OCI-LY1 (cell line): ENCODE data around the gene OIT3.

Experiments
- H2AFZ ChIP-seq: fragments of 200-600 bp; sonication (generic), shearing (Covaris generic); 2 replicates; pipeline ENCODE4 v1.6.0; 2014; ENCODE audit warnings: antibody characterized with exemption, mild to moderate bottlenecking, low read length
- H3F3A ChIP-seq: fragments of 200-600 bp; sonication (generic), shearing (Covaris generic); 2 replicates; pipeline ENCODE4 v1.6.0; 2014; ENCODE audit warnings: mild to moderate bottlenecking, antibody characterized with exemption, low read length, moderate library complexity; ENCODE audit not compliant: insufficient read depth
- H3K27ac ChIP-seq: fragments of 200-600 bp; sonication (generic); 2 replicates; pipeline ENCODE4 v1.5.1; 2014; ENCODE audit warnings: low read length, mixed run types, mild to moderate bottlenecking, low read depth; ENCODE audit not compliant: poor library complexity, severe bottlenecking
- H3K27me3 ChIP-seq: fragments of 200-600 bp; sonication (generic); 2 replicates; pipeline ENCODE4 v1.6.0; 2014; ENCODE audit warnings: antibody characterized with exemption, mild to moderate bottlenecking, low read length, moderate library complexity; ENCODE audit not compliant: insufficient read depth
- H3K36me3 ChIP-seq: fragments of 200-600 bp; sonication (generic); 2 replicates; pipeline ENCODE4 v1.6.1; 2014; ENCODE audit warnings: mild to moderate bottlenecking, antibody characterized with exemption, low read length, moderate library complexity, mixed read lengths; ENCODE audit not compliant: insufficient read depth
- H3K4me1 ChIP-seq: fragments of 200-600 bp; sonication (generic); 2 replicates; pipeline ENCODE4 v1.5.1; 2014; ENCODE audit warnings: mild to moderate bottlenecking, low read length, moderate library complexity; ENCODE audit not compliant: insufficient read depth, severe bottlenecking
- H3K4me2 ChIP-seq: fragments of 200-600 bp; sonication (generic), shearing (Covaris generic); 2 replicates; pipeline ENCODE4 v1.6.1; 2014; ENCODE audit warnings: low read length
- H3K4me3 ChIP-seq: fragments of 200-600 bp; sonication (generic); 2 replicates; pipeline ENCODE4 v1.5.1; 2014; ENCODE audit warnings: low read length, low read depth, mild to moderate bottlenecking, mixed read lengths; ENCODE audit not compliant: poor library complexity, severe bottlenecking
- H3K79me2 ChIP-seq: fragments of 200-600 bp; shearing (Covaris generic); 2 replicates; pipeline ENCODE4 v1.6.1; 2016; ENCODE audit warnings: mixed run types, low read length, mixed read lengths; ENCODE audit not compliant: insufficient read depth
- H3K9ac ChIP-seq: fragments of 200-600 bp; sonication (generic), shearing (Covaris generic); 2 replicates; pipeline ENCODE4 v1.6.1; 2014; ENCODE audit warnings: mild to moderate bottlenecking, low read length, mixed read lengths
- H3K9me2 ChIP-seq: fragments of 200-600 bp; sonication (generic), shearing (Covaris generic); 2 replicates; pipeline ENCODE4 v1.6.1; 2014; ENCODE audit warnings: low read depth, mild to moderate bottlenecking, low read length, mixed read lengths
- H3K9me3 ChIP-seq: fragments of 200-600 bp; shearing (Covaris generic); 2 replicates; pipeline ENCODE4 v1.6.1; 2014; ENCODE audit warnings: low read length, mixed read lengths
- H4K20me1 ChIP-seq: fragments of 200-600 bp; sonication (generic), shearing (Covaris generic); 2 replicates; pipeline ENCODE4 v1.6.0; 2016; ENCODE audit warnings: mild to moderate bottlenecking, low read length; ENCODE audit not compliant: insufficient read depth
- CTCF ChIP-seq: fragments of 200-600 bp; sonication (generic), shearing (Covaris generic); IDR thresholded peaks from 2 replicates; pipeline ENCODE4 v1.5.1; 2017; ENCODE audit warnings: mild to moderate bottlenecking, antibody characterized with exemption, low read length, moderate library complexity, mixed read lengths
- EZH2 ChIP-seq: fragments of 200-600 bp; sonication (generic), shearing (Covaris generic); IDR thresholded peaks from 2 replicates; pipeline ENCODE4 v1.8.0; 2017; ENCODE audit warnings: borderline replicate concordance, mixed run types, mild to moderate bottlenecking, antibody characterized with exemption, low read length, moderate library complexity, mixed read lengths

OIT3 gene

DNA sequence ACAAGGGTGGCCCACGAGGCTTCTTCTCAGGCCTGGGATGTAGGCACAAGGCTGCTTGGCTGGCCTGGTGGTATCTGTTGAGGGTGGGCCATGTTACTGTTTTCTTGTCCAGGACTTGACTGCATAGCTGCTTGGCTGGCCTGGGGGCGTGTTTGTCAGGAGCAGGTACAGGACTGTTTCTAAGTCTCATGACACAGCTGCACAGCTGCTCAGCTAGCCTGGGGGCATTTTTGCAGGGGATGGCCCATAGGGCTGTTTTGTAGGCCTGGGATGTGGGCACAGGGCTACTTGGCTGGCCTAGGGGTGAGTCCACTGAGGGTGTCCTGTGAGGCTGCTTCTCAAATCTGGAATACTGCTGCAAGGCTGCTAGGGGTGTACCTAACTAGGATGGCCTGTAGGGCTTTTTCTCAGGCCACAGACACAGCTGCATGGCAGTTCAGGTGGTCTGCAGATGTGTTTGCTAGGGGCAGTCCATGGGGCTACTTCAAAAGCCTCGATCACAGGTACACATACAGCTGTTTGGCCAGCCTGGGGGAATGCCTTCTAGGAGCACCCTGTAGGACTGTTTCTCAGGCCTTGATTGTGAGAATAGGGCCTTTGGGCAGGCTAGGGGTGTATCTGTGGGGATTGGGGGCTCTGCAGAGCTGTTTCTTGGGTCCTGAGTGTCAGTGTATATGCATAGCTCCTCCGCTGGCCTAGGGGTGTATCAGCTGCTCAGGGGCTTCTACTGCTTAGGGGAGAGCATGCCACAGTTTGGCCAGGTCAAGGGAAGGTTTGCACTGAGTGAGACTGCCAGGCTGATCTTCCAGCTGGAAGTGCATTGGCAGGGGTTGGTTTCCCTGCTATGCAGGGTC, 87.7 kb downstream of the OIT3 start:
- Histone ChIP-seq H3K27me3 (no peaks in the 10 kb centered on the region), H3K36me3 (no peaks in the 10 kb centered on the region), H4K20me1 (no peaks in the 10 kb centered on the region), H3K4me2 (no peak overlapping the region), H3K27ac (no peak overlapping the region), H2AFZ (no peak overlapping the region), H3K4me3 (no peak overlapping the region), H3K9me3 (peaks cover 9% of the 10 kb centered on the region), H3F3A (no peaks in the 10 kb centered on the region), H3K9ac (no peak overlapping the region), H3K79me2 (no peaks in the 10 kb centered on the region), H3K4me1 (no peaks in the 10 kb centered on the region), H3K9me2 (no peaks in the 10 kb centered on the region)
- TF ChIP-seq EZH2 = no peak
- TF ChIP-seq CTCF = no peak

DNA sequence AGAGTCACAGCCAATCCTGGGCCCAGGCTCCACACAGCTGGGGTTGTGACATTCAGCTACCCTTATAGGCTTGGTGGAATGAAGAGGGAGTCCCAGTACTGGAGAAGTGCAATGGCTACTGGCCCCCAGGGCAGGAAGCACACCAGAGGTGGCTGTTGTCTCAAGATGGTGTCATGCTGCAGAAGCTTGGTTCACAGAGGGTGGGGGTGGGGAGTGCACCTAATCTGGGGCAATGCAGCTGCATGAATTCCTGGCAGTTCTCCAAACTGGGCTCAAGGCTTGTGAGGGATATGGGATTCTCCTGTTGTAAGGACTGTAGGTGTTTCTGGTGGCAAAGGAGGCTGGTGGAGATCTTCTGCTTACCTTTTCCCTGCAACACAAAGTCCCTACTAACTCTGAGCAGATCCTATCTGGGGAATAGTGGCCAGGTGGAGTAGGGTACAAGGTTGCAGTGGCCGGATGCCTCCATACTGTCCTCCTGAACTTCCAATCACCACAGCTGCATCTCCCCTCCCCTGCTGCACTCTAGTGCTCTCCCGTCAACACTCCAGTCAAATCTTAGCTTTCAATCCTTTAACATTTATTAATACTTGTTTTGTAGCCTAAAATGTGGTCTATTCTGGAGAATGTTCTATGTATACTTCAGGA, 88.5 kb downstream of the OIT3 start:
- no peaks in the 10 kb centered on the region for H3K79me2 ChIP-seq
- H3K4me3 ChIP-seq = no peak overlapping the region
- H3K4me1 ChIP-seq = no peaks in the 10 kb centered on the region
- H3K9me2 ChIP-seq = no peaks in the 10 kb centered on the region
- H2AFZ ChIP-seq = no peak overlapping the region
- TF ChIP-seq CTCF = no peak
- no peak for TF ChIP-seq EZH2
- H3K9ac ChIP-seq = no peak overlapping the region
- no peak overlapping the region for H3K4me2 ChIP-seq
- H4K20me1 ChIP-seq = no peaks in the 10 kb centered on the region
- no peaks in the 10 kb centered on the region for H3K36me3 ChIP-seq
- peaks cover 9% of the 10 kb centered on the region for H3K9me3 ChIP-seq
- H3F3A ChIP-seq = no peaks in the 10 kb centered on the region
- H3K27ac ChIP-seq = no peak overlapping the region
- no peaks in the 10 kb centered on the region for H3K27me3 ChIP-seq
